Measurements from ENCODE around the gene DENND1A.

The DENND1A gene

GRCh38 chr9:123601828-123602227 is 328.1 kb downstream of the DENND1A start:
- DNase-seq (ENCODE audit: low read depth, low spot score), result no peak
- Histone ChIP-seq H3K9me3 (ENCODE audit: low read depth, low read length) (no peaks in the 10 kb centered on the region), H3K9ac (ENCODE audit: insufficient read length) (no peak overlapping the region), H3K4me3 (no peak overlapping the region), H3K27ac (no peak overlapping the region), H3K36me3 (ENCODE audit: insufficient read depth, low read length) (no peaks in the 10 kb centered on the region)
- TF ChIP-seq POLR2AphosphoS5 (IDR thresholded peaks at IDR 0.05; ENCODE audit: borderline replicate concordance, low read depth, low read length) (no peak), FOXP2 (optimal IDR thresholded peaks at IDR 0.05; ENCODE audit: control extremely low read depth, extremely low read length, insufficient read depth) (no peak), EZH2 (IDR thresholded peaks at IDR 0.05) (no peak)

DNA sequence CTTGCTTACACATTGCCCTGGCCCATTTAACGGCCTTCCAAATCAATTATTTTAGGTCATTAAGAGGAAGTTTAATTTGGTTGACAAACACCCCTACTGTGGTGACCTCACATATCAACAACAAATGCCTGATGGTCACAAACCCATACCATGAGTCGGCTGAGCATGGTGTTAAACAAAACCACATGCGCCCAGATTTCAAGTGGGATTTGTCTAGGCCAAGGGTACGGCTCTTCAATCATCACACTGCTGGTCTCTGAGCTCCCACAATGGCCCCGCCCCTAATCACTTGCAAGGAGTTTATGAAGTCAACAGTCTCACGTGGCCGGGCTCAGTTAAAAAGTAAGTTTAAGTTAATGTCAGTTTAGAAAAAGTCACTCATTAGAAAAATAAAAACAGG is 330.1 kb downstream of the DENND1A start:
- Histone ChIP-seq H3K36me3 (ENCODE audit: insufficient read depth, low read length) (no peaks in the 10 kb centered on the region), H3K27ac (no peak overlapping the region), H3K9ac (ENCODE audit: insufficient read length) (no peak overlapping the region), H3K9me3 (ENCODE audit: low read depth, low read length) (no peaks in the 10 kb centered on the region), H3K4me3 (no peak overlapping the region)
- no peak for TF ChIP-seq POLR2AphosphoS5 (IDR thresholded peaks at IDR 0.05; ENCODE audit: borderline replicate concordance, low read depth, low read length)
- TF ChIP-seq FOXP2 (optimal IDR thresholded peaks at IDR 0.05; ENCODE audit: control extremely low read depth, extremely low read length, insufficient read depth), result no peak
- TF ChIP-seq EZH2 (IDR thresholded peaks at IDR 0.05), result no peak
- DNase-seq (ENCODE audit: low read depth, low spot score), result no peak

GRCh38 chr9:123597876-123598556 is 331.9 kb downstream of the DENND1A start:
- Histone ChIP-seq H3K36me3 (ENCODE audit: insufficient read depth, low read length) (no peaks in the 10 kb centered on the region), H3K4me3 (no peak overlapping the region), H3K9ac (ENCODE audit: insufficient read length) (no peak overlapping the region), H3K27ac (no peak overlapping the region), H3K9me3 (ENCODE audit: low read depth, low read length) (no peaks in the 10 kb centered on the region)
- DNase-seq (ENCODE audit: low read depth, low spot score), result no peak
- no peak for TF ChIP-seq POLR2AphosphoS5 (IDR thresholded peaks at IDR 0.05; ENCODE audit: borderline replicate concordance, low read depth, low read length)
- TF ChIP-seq FOXP2 (optimal IDR thresholded peaks at IDR 0.05; ENCODE audit: control extremely low read depth, extremely low read length, insufficient read depth), result no peak
- TF ChIP-seq EZH2 (IDR thresholded peaks at IDR 0.05), result no peak

GRCh38 chr9:123597048-123597447 is 332.9 kb downstream of the DENND1A start:
- H3K4me3 ChIP-seq, result no peak overlapping the region
- TF ChIP-seq EZH2 (IDR thresholded peaks at IDR 0.05) (no peak), FOXP2 (optimal IDR thresholded peaks at IDR 0.05; ENCODE audit: control extremely low read depth, extremely low read length, insufficient read depth) (no peak), POLR2AphosphoS5 (IDR thresholded peaks at IDR 0.05; ENCODE audit: borderline replicate concordance, low read depth, low read length) (no peak)
- no peak overlapping the region for H3K9ac ChIP-seq (ENCODE audit: insufficient read length)
- H3K9me3 ChIP-seq (ENCODE audit: low read depth, low read length), result no peaks in the 10 kb centered on the region
- no peaks in the 10 kb centered on the region for H3K36me3 ChIP-seq (ENCODE audit: insufficient read depth, low read length)
- H3K27ac ChIP-seq, result no peak overlapping the region
- DNase-seq (ENCODE audit: low read depth, low spot score), result no peak

GRCh38 chr9:123591283-123591682 is 338.6 kb downstream of the DENND1A start:
- TF ChIP-seq POLR2AphosphoS5 (IDR thresholded peaks at IDR 0.05; ENCODE audit: borderline replicate concordance, low read depth, low read length) (no peak), FOXP2 (optimal IDR thresholded peaks at IDR 0.05; ENCODE audit: control extremely low read depth, extremely low read length, insufficient read depth) (no peak), EZH2 (IDR thresholded peaks at IDR 0.05) (no peak)

DNA sequence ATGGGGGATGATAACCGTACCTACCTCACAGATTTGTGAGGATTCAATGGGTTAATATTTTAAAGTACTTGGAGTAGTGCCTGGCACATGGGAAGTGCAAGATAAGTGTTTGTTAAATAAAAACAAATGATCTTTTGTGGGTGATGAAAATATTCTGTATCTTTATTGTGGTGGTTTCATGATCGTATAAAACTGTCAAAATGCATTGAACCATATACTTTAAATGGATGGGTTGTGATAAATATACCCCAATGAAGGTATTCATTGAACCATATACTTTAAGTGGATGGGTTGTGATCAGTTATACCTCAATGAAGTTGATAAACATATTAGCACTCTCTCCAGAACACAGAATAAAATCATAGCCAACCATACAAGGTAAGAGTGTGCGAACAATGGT is 339.4 kb downstream of the DENND1A start:
- Histone ChIP-seq H3K36me3 (ENCODE audit: insufficient read depth, low read length) (no peaks in the 10 kb centered on the region), H3K9ac (ENCODE audit: insufficient read length) (no peak overlapping the region), H3K27ac (no peak overlapping the region), H3K4me3 (no peak overlapping the region), H3K9me3 (ENCODE audit: low read depth, low read length) (no peaks in the 10 kb centered on the region; the same call in 1 of the 2 replicates)
- TF ChIP-seq POLR2AphosphoS5 (IDR thresholded peaks at IDR 0.05; ENCODE audit: borderline replicate concordance, low read depth, low read length), result no peak
- TF ChIP-seq FOXP2 (optimal IDR thresholded peaks at IDR 0.05; ENCODE audit: control extremely low read depth, extremely low read length, insufficient read depth), result no peak
- no peak for TF ChIP-seq EZH2 (IDR thresholded peaks at IDR 0.05)
- no peak for DNase-seq (ENCODE audit: low read depth, low spot score)

More at GRCh38 chr9:123591283-123591682, 338.6 kb downstream of the DENND1A start:
- no peak overlapping the region for H3K4me3 ChIP-seq
- H3K36me3 ChIP-seq (ENCODE audit: insufficient read depth, low read length), result no peaks in the 10 kb centered on the region
- DNase-seq (ENCODE audit: low read depth, low spot score), result no peak
- H3K9me3 ChIP-seq (ENCODE audit: low read depth, low read length), result no peaks in the 10 kb centered on the region; the same call in 1 of the 2 replicates
- no peak overlapping the region for H3K9ac ChIP-seq (ENCODE audit: insufficient read length)
- H3K27ac ChIP-seq, result no peak overlapping the region

- H3K9ac ChIP-seq (ENCODE audit: insufficient read length), result no peak overlapping the region
- H3K27ac ChIP-seq, result no peak overlapping the region
- TF ChIP-seq EZH2 (IDR thresholded peaks at IDR 0.05) (no peak), FOXP2 (optimal IDR thresholded peaks at IDR 0.05; ENCODE audit: control extremely low read depth, extremely low read length, insufficient read depth) (no peak), POLR2AphosphoS5 (IDR thresholded peaks at IDR 0.05; ENCODE audit: borderline replicate concordance, low read depth, low read length) (no peak)
- no peak for DNase-seq (ENCODE audit: low read depth, low spot score)
- no peaks in the 10 kb centered on the region for H3K36me3 ChIP-seq (ENCODE audit: insufficient read depth, low read length)
- no peak overlapping the region for H3K4me3 ChIP-seq
- H3K9me3 ChIP-seq (ENCODE audit: low read depth, low read length), result no peaks in the 10 kb centered on the region; the same call in 1 of the 2 replicates
Measured at GRCh38 chr9:123589361-123590239, 340.3 kb downstream of the DENND1A start.

- no peaks in the 10 kb centered on the region for H3K36me3 ChIP-seq (ENCODE audit: insufficient read depth, low read length)
- H3K4me3 ChIP-seq, result no peak overlapping the region
- H3K9ac ChIP-seq (ENCODE audit: insufficient read length), result no peak overlapping the region
- H3K27ac ChIP-seq, result no peak overlapping the region
- no peak for DNase-seq (ENCODE audit: low read depth, low spot score)
- TF ChIP-seq FOXP2 (optimal IDR thresholded peaks at IDR 0.05; ENCODE audit: control extremely low read depth, extremely low read length, insufficient read depth), result no peak
- TF ChIP-seq EZH2 (IDR thresholded peaks at IDR 0.05), result no peak
- no peak for TF ChIP-seq POLR2AphosphoS5 (IDR thresholded peaks at IDR 0.05; ENCODE audit: borderline replicate concordance, low read depth, low read length)
- no peaks in the 10 kb centered on the region; the same call in 1 of the 2 replicates for H3K9me3 ChIP-seq (ENCODE audit: low read depth, low read length)
Measured at GRCh38 chr9:123586275-123586674, 343.7 kb downstream of the DENND1A start.
